ENCODE data around the gene RBM38.
"Not testable (repeated sequence)": the region's sequence is repeated elsewhere in the genome, so short reads cannot be mapped to it uniquely, and the experiment has no call there.

Gene RBM38

DNA sequence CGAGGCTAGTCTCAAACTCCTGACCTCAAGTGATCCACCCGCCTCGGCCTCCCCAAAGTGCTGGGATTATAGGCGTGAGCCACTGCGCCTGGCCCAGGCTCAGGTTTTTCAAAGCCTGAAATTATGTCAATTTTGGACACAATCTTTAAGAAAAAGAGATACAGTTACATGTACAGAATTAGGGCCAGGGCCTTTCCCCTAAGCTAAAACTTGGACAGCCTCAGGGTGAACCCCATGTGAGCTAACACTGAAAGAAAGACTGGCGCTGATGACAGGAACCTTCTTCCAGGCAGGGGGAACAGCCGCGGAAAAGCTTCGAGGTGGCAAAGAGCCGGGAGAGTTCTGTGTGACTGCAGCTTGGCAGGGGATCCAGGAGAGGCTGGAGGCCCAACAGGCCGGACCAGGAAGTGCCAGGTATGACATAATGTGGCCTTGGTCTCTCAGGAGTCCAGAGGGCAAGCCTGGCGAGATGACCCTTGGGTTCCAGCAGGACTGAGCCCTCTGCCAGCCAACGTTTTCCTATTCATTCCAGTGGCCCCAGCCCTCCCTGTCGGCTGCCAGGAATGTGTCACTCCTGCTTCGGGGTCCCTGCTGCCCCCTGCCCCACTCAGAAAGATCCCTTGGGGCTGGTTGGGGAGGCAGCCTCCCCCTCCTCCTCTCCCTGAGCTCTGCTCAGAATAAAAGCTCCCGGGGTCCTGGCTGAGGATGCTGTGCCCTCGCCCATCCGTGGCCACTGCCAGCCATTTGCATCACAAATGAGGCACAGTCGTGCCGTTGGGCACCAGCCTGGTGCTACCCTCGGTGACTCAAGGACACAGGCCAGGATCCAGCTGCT is 37.3 kb downstream of the RBM38 start:
- TF ChIP-seq, protein P1, sequence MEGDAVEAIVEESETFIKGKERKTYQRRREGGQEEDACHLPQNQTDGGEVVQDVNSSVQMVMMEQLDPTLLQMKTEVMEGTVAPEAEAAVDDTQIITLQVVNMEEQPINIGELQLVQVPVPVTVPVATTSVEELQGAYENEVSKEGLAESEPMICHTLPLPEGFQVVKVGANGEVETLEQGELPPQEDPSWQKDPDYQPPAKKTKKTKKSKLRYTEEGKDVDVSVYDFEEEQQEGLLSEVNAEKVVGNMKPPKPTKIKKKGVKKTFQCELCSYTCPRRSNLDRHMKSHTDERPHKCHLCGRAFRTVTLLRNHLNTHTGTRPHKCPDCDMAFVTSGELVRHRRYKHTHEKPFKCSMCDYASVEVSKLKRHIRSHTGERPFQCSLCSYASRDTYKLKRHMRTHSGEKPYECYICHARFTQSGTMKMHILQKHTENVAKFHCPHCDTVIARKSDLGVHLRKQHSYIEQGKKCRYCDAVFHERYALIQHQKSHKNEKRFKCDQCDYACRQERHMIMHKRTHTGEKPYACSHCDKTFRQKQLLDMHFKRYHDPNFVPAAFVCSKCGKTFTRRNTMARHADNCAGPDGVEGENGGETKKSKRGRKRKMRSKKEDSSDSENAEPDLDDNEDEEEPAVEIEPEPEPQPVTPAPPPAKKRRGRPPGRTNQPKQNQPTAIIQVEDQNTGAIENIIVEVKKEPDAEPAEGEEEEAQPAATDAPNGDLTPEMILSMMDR (IDR thresholded peaks at IDR 0.05; ENCODE audit: low read depth, low read length), result no peak
- in situ Hi-C loops (cut with HindIII; ENCODE audit: low sequenced_read_pairs), result no loop called here
- DNase-seq (ENCODE audit: low read depth, low spot score), result no peak
- no peak overlapping the region for H3K4me3 ChIP-seq (ENCODE audit: low read depth, low read length)

DNA sequence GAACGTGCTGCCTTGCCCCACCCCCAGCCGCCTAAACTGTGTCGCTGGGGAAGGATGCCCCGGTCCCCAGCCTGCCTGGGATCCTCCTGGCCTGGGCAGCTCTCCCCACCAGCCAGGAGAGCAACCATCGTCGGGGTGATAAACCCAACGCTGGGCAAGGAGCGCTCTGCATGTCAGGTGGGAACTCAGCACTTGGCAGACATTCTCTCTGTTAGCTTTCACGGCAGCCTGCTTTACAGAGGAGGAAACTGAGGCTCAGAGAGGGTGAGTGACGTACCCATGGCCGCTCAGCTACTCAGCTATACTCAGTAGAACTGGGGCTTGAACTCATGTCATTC is 37.9 kb downstream of the RBM38 start:
- H3K4me3 ChIP-seq (ENCODE audit: low read depth, low read length), result no peak overlapping the region
- TF ChIP-seq, protein P1 (IDR thresholded peaks at IDR 0.05; ENCODE audit: low read depth, low read length), result no peak
- in situ Hi-C loops (cut with HindIII; ENCODE audit: low sequenced_read_pairs), result no loop called here
- DNase-seq (ENCODE audit: low read depth, low spot score), result no peak

DNA sequence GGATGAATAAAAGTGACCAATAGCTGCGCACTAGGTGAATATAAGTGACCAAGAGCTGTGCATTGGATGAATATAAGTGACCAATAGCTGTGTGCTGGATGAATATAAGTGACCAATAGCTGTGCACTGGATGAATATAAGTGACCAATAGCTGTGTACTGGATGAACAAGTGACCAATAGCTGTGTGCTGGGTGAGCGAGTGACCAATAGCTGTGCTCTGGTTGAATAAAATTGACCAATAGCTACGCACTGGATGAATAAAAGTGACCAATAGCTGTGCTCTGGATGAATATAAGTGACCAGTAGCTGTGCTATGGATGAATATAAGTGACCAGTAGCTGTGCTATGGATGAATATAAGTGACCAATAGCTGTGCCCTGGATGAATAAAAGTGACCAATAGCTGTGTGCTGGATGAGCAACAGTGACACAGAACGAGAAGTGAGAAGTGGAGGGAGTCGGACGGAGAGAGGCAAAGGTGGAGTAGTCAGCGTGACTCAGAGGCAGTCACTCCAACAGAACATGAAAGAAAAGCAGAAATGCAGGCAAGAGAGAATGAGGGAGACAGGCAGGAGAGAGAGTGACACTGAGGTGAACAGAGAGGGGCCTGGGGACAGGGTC is 38.5 kb downstream of the RBM38 start:
- DNase-seq (ENCODE audit: low read depth, low spot score), result peak; percentile 23
- no peak overlapping the region for H3K4me3 ChIP-seq (ENCODE audit: low read depth, low read length)
- TF ChIP-seq, protein P1 (IDR thresholded peaks at IDR 0.05; ENCODE audit: low read depth, low read length), result no peak
- in situ Hi-C loops (cut with HindIII; ENCODE audit: low sequenced_read_pairs), result no loop called here

DNA sequence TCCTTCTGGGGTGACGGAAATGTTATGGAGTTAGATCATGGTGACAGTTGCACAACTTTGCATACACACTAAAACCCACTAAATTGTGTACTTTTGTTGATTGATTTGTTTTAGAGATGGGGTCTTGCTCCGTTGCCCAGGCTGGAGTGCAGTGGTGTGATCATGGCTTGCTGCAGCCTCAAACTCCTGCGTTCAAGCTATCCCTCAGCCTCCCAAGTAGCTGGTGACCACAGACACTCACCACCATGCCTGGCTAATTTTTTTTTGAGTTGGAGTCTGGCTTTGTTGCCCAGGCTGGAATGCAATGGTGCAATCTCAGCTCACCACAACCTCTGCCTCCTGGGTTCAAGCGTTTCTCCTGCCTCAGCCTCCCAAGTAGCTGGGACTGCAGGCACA is 39.0 kb downstream of the RBM38 start:
- DNase-seq (ENCODE audit: low read depth, low spot score); in situ Hi-C loops (cut with HindIII; ENCODE audit: low sequenced_read_pairs); H3K4me3 ChIP-seq (ENCODE audit: low read depth, low read length): not testable (repeated sequence)

DNA sequence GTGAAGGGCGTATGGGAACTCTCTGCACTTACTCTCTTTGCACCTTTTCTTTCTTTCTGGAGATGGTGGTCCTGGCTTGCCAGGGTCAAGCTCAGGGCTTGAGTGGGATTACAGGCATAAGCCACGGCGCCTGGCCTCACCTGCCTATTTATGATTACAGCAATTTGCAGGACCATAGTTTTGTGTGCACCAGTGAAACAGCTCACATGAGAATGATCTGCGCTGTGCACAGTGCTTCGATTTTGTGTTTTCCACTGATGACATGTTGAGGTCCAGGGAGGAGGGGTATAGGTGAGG is 40.3 kb downstream of the RBM38 start:
- H3K4me3 ChIP-seq (ENCODE audit: low read depth, low read length), result no peak overlapping the region
- no peak for DNase-seq (ENCODE audit: low read depth, low spot score)
- TF ChIP-seq, protein P1 (IDR thresholded peaks at IDR 0.05; ENCODE audit: low read depth, low read length), result no peak
- in situ Hi-C loops (cut with HindIII; ENCODE audit: low sequenced_read_pairs), result no loop called here

DNA sequence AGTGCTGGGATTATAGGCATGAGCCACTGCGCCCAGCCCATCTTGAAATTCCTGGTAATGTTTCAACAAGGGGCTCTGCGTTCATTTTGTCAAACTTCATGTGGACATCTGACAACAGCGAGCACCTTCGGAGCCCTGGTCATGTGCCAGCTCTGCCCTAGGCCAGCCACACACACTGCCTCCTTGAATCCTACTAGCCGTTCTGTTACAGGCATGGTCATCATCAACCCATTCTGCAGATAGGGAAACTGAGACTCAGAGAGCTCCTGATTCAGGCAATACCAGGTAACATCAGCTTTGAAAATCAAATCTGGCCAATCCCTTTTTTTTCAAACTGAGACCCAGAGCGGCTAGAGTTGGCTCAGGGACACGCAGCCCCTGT is 41.3 kb downstream of the RBM38 start:
- DNase-seq (ENCODE audit: low read depth, low spot score), result no peak
- in situ Hi-C loops (cut with HindIII; ENCODE audit: low sequenced_read_pairs), result no loop called here
- TF ChIP-seq, protein P1 (IDR thresholded peaks at IDR 0.05; ENCODE audit: low read depth, low read length), result no peak
- no peak overlapping the region for H3K4me3 ChIP-seq (ENCODE audit: low read depth, low read length)

DNA sequence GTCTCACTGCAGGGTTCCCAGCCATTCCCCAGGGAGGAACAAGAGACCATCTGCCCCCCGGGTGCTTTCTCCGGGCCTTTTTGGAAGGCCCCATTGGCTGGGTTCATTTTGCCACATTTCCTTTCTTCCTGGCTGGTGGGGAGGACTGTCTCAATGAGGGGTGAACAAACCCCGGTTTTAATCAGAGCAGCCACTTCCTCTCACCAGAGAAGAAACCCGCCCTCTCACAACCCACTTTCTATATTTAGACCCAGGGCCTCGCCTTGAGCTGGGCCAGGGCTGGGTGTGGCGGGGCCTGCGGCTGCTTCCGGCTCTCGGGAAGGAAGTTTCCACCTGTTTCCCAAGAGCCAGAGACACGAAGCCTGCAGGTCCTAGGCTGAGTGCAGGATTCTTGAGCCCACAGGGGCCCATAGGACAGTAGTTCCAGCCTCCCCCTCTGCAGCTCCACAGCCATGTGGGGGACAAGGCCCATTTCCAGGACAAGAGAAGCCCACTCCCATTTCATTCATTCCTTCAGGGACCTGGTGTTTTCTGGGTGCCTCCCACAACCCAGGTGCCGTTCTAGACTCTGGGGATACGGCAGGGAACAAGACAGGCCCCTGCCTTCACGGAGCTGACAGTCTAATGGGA is 41.8 kb downstream of the RBM38 start:
- no peak overlapping the region for H3K4me3 ChIP-seq (ENCODE audit: low read depth, low read length)
- in situ Hi-C loops (cut with HindIII; ENCODE audit: low sequenced_read_pairs), result no loop called here
- TF ChIP-seq, protein P1 (IDR thresholded peaks at IDR 0.05; ENCODE audit: low read depth, low read length), result no peak
- DNase-seq (ENCODE audit: low read depth, low spot score), result no peak

All from astrocyte of the spinal cord (primary cell).